A673 (cell line): ENCODE measurements around the gene PYGL.

Experiments
- EZH2 ChIP-seq: fragments of 200-600 bp; sonication (generic); IDR thresholded peaks from 2 replicates; pipeline ENCODE4 v1.6.1; 2017; ENCODE audit warnings: borderline replicate concordance, low read depth, mild to moderate bottlenecking, mixed read lengths, antibody characterized with exemption, low read length; ENCODE audit not compliant: poor library complexity, severe bottlenecking
- TF ChIP-seq, protein P1 (sequence below): fragments of 300-800, 200-600 bp; sonication (generic); conservative IDR thresholded peaks from 2 replicates; pipeline ENCODE4 v1.5.1; 2017; ENCODE audit warnings: low read depth, mild to moderate bottlenecking, antibody characterized with exemption, low read length, moderate library complexity, mixed read lengths

DNA sequence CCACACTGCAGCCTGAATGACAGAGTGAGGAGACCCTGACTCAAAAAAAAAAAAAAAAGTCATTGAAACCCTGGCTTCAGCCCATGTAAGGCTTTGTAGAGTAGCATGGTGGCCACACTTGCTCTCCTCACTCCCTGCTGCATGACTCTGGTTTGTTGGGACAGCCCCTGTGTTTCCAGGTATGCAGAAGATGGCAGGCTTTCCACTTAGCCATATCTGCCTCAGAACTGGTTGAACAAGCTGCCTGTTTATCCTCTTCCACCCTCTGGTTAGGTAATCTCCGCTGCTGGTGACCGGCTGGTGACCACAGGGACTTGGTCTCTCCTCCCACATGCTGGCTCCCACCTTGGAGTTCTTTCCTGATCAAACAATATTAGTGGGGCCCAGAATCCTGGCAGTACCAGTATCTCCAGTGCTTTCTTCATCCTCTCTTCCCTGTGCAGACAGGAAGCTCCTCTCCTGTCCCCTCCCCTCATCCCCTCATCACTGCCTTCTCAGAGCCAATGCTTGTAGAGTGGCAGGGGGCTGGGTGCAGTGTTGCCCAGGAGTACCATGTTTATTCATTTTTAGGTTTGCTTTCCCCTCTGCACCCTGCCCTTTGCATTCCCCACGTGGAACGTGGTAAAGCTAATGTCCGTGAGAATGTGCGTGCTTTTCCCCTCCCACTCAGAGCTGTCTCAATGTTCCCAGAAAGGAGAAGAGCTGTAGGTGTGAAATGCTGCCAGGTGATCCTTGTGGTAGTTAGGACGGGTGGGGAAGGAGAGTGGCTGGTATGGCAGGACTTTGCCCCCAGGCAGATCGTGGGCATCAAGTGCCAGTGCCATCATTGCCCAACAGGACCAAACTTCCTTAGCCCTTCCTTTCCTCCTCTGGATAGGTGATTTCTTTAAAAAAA, 61.1 kb downstream of the PYGL start:
- TF ChIP-seq, protein P1, sequence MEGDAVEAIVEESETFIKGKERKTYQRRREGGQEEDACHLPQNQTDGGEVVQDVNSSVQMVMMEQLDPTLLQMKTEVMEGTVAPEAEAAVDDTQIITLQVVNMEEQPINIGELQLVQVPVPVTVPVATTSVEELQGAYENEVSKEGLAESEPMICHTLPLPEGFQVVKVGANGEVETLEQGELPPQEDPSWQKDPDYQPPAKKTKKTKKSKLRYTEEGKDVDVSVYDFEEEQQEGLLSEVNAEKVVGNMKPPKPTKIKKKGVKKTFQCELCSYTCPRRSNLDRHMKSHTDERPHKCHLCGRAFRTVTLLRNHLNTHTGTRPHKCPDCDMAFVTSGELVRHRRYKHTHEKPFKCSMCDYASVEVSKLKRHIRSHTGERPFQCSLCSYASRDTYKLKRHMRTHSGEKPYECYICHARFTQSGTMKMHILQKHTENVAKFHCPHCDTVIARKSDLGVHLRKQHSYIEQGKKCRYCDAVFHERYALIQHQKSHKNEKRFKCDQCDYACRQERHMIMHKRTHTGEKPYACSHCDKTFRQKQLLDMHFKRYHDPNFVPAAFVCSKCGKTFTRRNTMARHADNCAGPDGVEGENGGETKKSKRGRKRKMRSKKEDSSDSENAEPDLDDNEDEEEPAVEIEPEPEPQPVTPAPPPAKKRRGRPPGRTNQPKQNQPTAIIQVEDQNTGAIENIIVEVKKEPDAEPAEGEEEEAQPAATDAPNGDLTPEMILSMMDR = no peak
- TF ChIP-seq EZH2 = no peak
